ENCODE data around the gene HLA-DMB. TPM values are rescaled to one million over a fixed set of nuclear protein-coding genes. Genes with fewer than 3 reads are reported as not detected.
A peak's percentile ranks its signal among the peaks of the same experiment; 100 is the strongest.

HLA-DMB gene
- total RNA-seq, 1 donor from 2014 or later = 26.8 TPM

DNA sequence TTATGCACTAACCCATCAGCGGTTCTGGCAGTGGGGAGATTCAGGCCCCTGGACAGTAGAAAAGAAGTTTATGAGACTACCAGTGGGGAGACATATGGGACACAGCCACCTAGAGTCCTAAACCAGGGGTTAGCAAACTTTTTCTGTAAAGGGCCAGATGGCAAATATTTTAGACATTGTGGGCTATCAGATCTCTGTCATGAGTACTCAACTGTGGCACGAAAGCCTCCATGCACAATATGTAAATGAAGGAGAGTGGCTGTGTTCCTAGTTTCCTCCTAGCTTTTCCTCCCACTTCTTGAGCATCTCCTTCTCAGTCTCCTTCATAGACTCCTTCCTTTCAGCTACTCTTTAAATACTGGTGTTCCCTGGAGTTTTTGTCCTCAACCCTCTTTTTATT lies 15.3 kb upstream of the HLA-DMB start:
- H3K4me1 ChIP-seq = peaks cover 0 to 2% of the 10 kb centered on the region in 2 donors
- intact Hi-C loops (cut with DNase I) = no loop called here
- no peaks in the 10 kb centered on the region for H3K9me3 ChIP-seq
- no peak for DNase-seq (ENCODE audit: low spot score in 2 of 2)
- H3K36me3 ChIP-seq = no peaks in the 10 kb centered on the region
- H3K27ac ChIP-seq = no peak overlapping the region
- no peaks in the 10 kb centered on the region for H3K27me3 ChIP-seq
- TF ChIP-seq, protein P1, sequence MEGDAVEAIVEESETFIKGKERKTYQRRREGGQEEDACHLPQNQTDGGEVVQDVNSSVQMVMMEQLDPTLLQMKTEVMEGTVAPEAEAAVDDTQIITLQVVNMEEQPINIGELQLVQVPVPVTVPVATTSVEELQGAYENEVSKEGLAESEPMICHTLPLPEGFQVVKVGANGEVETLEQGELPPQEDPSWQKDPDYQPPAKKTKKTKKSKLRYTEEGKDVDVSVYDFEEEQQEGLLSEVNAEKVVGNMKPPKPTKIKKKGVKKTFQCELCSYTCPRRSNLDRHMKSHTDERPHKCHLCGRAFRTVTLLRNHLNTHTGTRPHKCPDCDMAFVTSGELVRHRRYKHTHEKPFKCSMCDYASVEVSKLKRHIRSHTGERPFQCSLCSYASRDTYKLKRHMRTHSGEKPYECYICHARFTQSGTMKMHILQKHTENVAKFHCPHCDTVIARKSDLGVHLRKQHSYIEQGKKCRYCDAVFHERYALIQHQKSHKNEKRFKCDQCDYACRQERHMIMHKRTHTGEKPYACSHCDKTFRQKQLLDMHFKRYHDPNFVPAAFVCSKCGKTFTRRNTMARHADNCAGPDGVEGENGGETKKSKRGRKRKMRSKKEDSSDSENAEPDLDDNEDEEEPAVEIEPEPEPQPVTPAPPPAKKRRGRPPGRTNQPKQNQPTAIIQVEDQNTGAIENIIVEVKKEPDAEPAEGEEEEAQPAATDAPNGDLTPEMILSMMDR (IDR thresholded peaks at IDR 0.05) = no peak
- H3K4me3 ChIP-seq = no peak overlapping the region

DNA sequence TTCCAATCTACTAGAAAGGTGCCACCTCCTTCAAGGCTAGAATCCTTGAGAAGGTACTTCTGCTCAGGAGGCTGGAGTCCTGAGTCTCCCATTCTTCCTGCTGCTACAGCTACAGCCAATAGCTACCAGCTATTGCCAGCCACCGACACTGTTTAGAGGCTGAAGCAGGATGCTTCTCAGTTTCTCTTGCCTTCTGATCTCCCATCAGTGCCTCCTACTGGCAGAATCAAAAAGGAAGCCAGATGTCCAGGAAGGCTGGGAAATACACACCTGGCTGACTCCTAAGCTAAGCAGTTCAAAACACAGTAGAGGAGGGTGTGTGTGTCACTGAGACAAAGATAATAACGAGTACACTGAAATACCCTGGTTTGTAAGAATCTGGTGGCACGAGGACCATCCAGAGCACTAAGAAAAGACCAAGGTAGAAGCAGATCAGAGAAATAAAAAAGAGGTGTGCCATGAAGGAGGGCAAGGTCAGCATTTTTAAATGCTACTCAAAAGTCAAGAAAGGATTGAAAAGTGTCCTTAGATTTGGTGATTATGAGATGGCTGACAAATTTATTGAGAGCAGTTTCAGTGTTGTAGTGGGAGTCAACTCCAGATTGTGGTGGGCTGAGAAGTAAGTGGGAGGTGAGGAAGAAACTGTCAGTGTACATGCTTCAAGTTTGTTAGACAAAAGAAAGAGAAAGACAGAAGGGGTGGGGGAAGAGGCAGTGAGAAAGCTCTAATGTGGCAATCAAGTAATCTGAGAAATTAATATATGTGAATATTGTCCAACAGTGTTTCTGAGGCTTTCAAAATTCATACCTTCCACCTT lies 14.4 kb upstream of the HLA-DMB start:
- no peak overlapping the region for H3K4me3 ChIP-seq
- peaks cover 0 to 2% of the 10 kb centered on the region in 2 donors for H3K4me1 ChIP-seq
- TF ChIP-seq, protein P1 (IDR thresholded peaks at IDR 0.05) = peak in 1 of 3 experiments; percentile 7
- no peaks in the 10 kb centered on the region for H3K27me3 ChIP-seq
- DNase-seq (ENCODE audit: low spot score in 2 of 2) = peak in 1 of 2 donors; percentile 52
- H3K9me3 ChIP-seq = no peaks in the 10 kb centered on the region
- no peaks in the 10 kb centered on the region for H3K36me3 ChIP-seq
- intact Hi-C loops (cut with DNase I) = no loop called here
- H3K27ac ChIP-seq = no peak overlapping the region

DNA sequence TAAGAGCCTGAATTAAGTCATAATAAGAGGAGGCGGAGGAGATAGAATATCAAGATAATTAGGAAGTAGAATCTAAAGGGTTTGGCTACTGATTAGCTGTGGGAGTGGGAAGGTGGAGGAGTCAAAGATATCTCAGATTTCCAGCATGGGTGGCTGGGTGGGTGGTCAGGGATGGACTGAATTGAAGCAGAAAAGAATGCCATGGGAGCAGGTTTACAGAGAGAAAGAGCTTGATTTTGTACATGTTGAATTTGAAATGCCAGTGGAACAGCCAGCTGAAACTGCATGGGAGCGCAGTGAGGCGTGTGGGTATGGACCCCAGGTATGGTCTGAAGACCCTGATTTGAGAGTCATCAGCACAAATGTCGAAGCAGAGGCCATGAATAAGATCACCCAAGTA lies 13.4 kb upstream of the HLA-DMB start:
- TF ChIP-seq, protein P1 (IDR thresholded peaks at IDR 0.05) = no peak
- H3K36me3 ChIP-seq = no peaks in the 10 kb centered on the region
- no peak overlapping the region for H3K4me3 ChIP-seq
- H3K27ac ChIP-seq = no peak overlapping the region
- no peaks in the 10 kb centered on the region for H3K27me3 ChIP-seq
- peaks cover 0 to 2% of the 10 kb centered on the region in 2 donors for H3K4me1 ChIP-seq
- H3K9me3 ChIP-seq = no peaks in the 10 kb centered on the region
- peak in 1 of 2 donors; percentile 50 for DNase-seq (ENCODE audit: low spot score in 2 of 2)
- intact Hi-C loops (cut with DNase I) = no loop called here

DNA sequence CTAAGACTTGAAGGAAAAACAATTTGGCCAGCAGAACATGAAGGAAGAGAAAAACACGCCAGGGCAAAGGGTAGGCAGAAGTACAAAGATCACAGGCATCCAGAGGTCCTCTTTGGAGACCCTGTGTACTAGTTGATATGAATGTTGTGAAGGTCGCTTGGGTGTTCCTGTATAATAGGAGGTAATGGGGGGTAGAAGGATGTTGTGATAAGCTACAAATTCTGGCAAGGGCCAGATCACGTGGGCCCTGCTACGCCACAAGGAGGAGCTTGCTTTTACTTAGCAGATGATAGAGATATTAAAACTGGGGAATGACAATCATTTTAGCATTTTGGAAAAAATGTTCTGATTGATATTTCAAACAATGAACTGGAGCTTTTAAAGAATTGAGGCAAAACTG lies 12.9 kb upstream of the HLA-DMB start:
- Histone ChIP-seq H3K36me3 (no peaks in the 10 kb centered on the region), H3K27me3 (no peaks in the 10 kb centered on the region), H3K27ac (no peak overlapping the region), H3K9me3 (no peaks in the 10 kb centered on the region), H3K4me1 (peaks cover 0 to 2% of the 10 kb centered on the region in 2 donors), H3K4me3 (no peak overlapping the region)
- TF ChIP-seq, protein P1 (IDR thresholded peaks at IDR 0.05) = no peak
- intact Hi-C loops (cut with DNase I) = loop anchor here (1.0 to 2.0 kb wide), 4 partner anchors 15 to 68 kb away; partner anchors contain the start of gene BRD2
- no peak for DNase-seq (ENCODE audit: low spot score in 2 of 2)

DNA sequence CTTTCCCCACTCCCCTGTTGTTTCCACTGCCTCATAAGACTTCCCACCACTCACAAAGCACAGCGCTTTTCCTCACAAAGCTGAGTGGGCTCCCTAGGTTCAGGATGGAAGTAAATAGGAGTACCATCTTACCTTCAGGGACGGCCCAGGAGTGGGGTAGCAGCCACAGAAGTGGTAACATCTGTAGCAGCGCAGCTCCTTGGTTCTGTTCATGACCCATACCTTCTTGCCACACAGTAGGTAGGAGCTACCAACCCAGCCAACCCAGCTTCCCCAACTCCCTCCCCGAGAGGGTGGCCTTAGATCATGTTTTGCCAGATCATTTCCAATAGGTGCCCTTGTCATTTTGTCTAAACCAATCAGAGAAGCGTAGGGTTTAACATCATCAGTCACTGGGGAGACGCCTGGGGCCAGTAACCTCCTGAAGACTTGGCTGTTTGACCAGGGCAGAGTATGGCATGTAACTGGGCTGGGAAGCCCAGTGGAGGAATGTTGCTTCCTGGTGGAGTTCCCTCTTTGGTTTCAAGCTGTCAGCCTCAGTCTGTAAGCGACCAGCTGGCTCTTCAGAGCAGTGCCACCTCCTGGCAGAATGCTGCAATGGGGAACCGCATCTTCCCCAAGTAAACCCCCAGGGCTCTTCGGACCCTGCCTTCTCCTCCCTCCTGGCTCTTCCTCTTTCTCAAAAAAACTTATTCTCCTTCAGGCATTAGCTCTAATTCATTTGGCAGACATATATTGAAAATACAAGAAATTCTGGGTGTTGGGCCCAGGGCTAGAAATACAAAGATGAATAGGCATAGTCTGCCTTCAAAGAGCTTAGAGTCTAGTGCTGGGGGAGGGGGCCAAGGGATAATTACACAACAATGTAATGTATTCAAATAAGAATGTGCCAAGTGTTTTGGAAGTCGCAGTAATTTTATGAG lies 12.2 kb upstream of the HLA-DMB start, which contains the start of gene HLA-DMA:
Gene HLA-DMA (minus strand): TSS at position 281 of the 923 bp plus-strand sequence. CDS start 61 bp downstream, at position 220.
- peak; percentile 76 to 95 for DNase-seq (ENCODE audit: low spot score in 2 of 2)
- peaks cover 0 to 2% of the 10 kb centered on the region in 2 donors for H3K4me1 ChIP-seq
- TF ChIP-seq, protein P1 (IDR thresholded peaks at IDR 0.05) = peak; percentile 74 to 83 (median 83)
- H3K9me3 ChIP-seq = no peaks in the 10 kb centered on the region
- H3K27ac ChIP-seq = peak within 1 kb of the TSS; percentile 71 to 72
- H3K27me3 ChIP-seq = no peaks in the 10 kb centered on the region
- no peaks in the 10 kb centered on the region for H3K36me3 ChIP-seq
- intact Hi-C loops (cut with DNase I) = loop anchor here (1.0 to 2.0 kb wide), 4 partner anchors 15 to 68 kb away; partner anchors contain the start of gene BRD2
- H3K4me3 ChIP-seq = peak within 1 kb of the TSS in 1 of 2 donors; percentile 53

All from ascending aorta (tissue), 2 donors.